Mesendoderm (in vitro differentiated cells): Measurements from ENCODE around the gene SLC22A3.

Source experiments
- DNase-seq: peaks from one replicate; pipeline ENCODE4 v3.0.0; 2013
- H2AK5ac ChIP-seq: 2 replicates; pipeline ENCODE4 v1.6.1; 2013; ENCODE audit warnings: low read length, inconsistent platforms
- H2BK120ac ChIP-seq: 2 replicates; pipeline ENCODE4 v1.6.1; 2013; ENCODE audit warnings: low read depth, mild to moderate bottlenecking, low read length, moderate library complexity, mixed read lengths
- H2BK15ac ChIP-seq: replicated peaks from 2 replicates; pipeline ENCODE4 v1.6.1; 2013; ENCODE audit warnings: low read depth, mild to moderate bottlenecking, moderate library complexity
- H2BK5ac ChIP-seq: 2 replicates; pipeline ENCODE4 v1.6.1; 2013; ENCODE audit warnings: low read length, inconsistent platforms
- H3K18ac ChIP-seq: 2 replicates; pipeline ENCODE4 v1.6.1; 2013; ENCODE audit warnings: mild to moderate bottlenecking, low read length, mixed read lengths
- H3K23ac ChIP-seq: one replicate; pipeline ENCODE4 v1.6.1; 2013; ENCODE audit warnings: low read length
- H3K27ac ChIP-seq: 2 replicates; pipeline ENCODE4 v1.5.1; 2013; ENCODE audit warnings: low read depth, mild to moderate bottlenecking, inconsistent platforms, low read length, moderate library complexity
- H3K27me3 ChIP-seq: 2 replicates; pipeline ENCODE4 v1.6.1; 2013; ENCODE audit warnings: low read length, control low read depth, mild to moderate bottlenecking, inconsistent platforms; ENCODE audit not compliant: insufficient read depth, poor library complexity
- H3K36me3 ChIP-seq: 2 replicates; pipeline ENCODE4 v1.6.1; 2013; ENCODE audit warnings: low read length, inconsistent platforms; ENCODE audit not compliant: control insufficient read depth, insufficient read depth
- H3K4ac ChIP-seq: one replicate; pipeline ENCODE4 v1.6.1; 2013; ENCODE audit warnings: low read depth, mild to moderate bottlenecking, low read length, moderate library complexity
- H3K4me1 ChIP-seq: 2 replicates; pipeline ENCODE4 v1.6.1; 2013; ENCODE audit warnings: low read depth, low read length, inconsistent platforms; ENCODE audit not compliant: control insufficient read depth
- H3K4me2 ChIP-seq: 2 replicates; pipeline ENCODE4 v1.6.1; 2013; ENCODE audit warnings: low read length
- H3K4me3 ChIP-seq: 2 replicates; pipeline ENCODE4 v1.5.1; 2013; ENCODE audit warnings: mild to moderate bottlenecking, low read length
- H3K56ac ChIP-seq: one replicate; pipeline ENCODE4 v1.6.1; 2013; ENCODE audit warnings: low read length
- H3K79me1 ChIP-seq: 2 replicates; pipeline ENCODE4 v1.6.1; 2013; ENCODE audit warnings: low read length, inconsistent platforms
- H3K79me2 ChIP-seq: 2 replicates; pipeline ENCODE4 v1.6.1; 2013; ENCODE audit warnings: mild to moderate bottlenecking, low read length; ENCODE audit not compliant: control insufficient read depth, insufficient read depth
- H3K9ac ChIP-seq: 2 replicates; pipeline ENCODE4 v1.6.1; 2013; ENCODE audit warnings: low read length, inconsistent platforms
- H4K5ac ChIP-seq: one replicate; pipeline ENCODE4 v1.6.1; 2013; ENCODE audit warnings: low read length
- H4K8ac ChIP-seq: one replicate; pipeline ENCODE4 v1.6.1; 2013; ENCODE audit warnings: low read depth, mild to moderate bottlenecking, control low read depth, low read length, moderate library complexity
- WGBS: extraction: QIAGEN DNeasy Blood & Tissue Kit; methylation state at CpG from one replicate; pipeline ENCODE4 v1.1.7; 2013; ENCODE audit warnings: low lambda C conversion rate, missing lambda C conversion rate; ENCODE audit not compliant: insufficient coverage; ENCODE audit errors: extremely low coverage; 5-methylcytosine and 5-hydroxymethylcytosine counted together

Gene SLC22A3

DNA sequence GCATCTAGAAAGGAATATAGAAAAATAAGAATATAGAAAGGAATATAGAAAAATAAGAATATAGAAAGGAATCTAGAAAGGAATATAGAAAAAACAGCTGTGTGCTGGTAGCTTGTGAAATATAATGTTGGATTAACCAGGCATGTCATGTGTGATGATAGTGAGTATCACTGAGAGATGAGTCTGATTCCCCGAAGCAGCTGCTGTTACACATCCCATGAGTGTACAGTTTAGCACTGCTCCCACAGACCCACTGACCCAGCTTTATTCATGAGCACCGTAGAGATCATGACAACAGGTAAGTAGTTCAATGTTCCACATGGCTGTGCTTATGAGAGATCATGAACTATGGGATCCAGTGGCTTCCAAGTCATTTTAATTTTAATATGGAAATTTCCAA lies 64.8 kb downstream of the SLC22A3 start:
- no peak overlapping the region for H2BK5ac ChIP-seq
- H3K9ac ChIP-seq, result no peak overlapping the region
- H3K56ac ChIP-seq, result no peak overlapping the region
- no peaks in the 10 kb centered on the region for H3K36me3 ChIP-seq
- no peaks in the 10 kb centered on the region for H3K79me2 ChIP-seq
- H3K18ac ChIP-seq, result no peak overlapping the region
- no peak overlapping the region for H4K8ac ChIP-seq
- no peak overlapping the region for H3K27ac ChIP-seq
- no peak overlapping the region for H3K4me2 ChIP-seq
- H3K4me3 ChIP-seq, result no peak overlapping the region
- H2BK15ac ChIP-seq, result no peak overlapping the region
- no peaks in the 10 kb centered on the region for H3K79me1 ChIP-seq
- no peak overlapping the region for H3K4ac ChIP-seq
- H2BK120ac ChIP-seq, result no peak overlapping the region
- H3K4me1 ChIP-seq, result no peaks in the 10 kb centered on the region
- H2AK5ac ChIP-seq, result no peak overlapping the region
- no CpG with 5 or more reads among the region's 2 CpGs for WGBS
- no peak overlapping the region for H4K5ac ChIP-seq
- no peaks in the 10 kb centered on the region for H3K27me3 ChIP-seq
- no peak overlapping the region for H3K23ac ChIP-seq
- DNase-seq, result no peak

DNA sequence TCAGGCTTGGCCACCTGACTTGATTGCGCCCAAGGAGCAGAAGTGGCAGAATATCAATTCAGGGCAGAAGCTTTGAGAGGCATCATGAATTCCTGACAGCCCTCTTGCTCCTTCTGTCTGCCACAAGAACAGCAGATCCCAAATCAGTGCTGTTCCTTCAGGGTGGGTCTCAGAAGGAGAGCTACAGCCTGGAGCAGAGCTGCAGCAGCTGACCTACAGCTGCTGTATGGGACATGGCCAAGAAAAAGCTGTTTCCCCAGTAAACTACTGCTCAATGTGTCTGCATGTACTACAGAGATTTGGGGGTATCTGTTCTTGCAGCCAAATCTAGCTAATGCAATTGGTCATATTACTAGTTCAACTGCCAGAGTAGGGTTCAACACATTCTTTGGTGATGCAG lies 69.0 kb downstream of the SLC22A3 start:
- Histone ChIP-seq H2BK120ac (no peak overlapping the region), H3K23ac (no peak overlapping the region), H2AK5ac (no peak overlapping the region), H3K79me2 (no peaks in the 10 kb centered on the region), H3K9ac (no peak overlapping the region), H3K56ac (no peak overlapping the region), H4K8ac (no peak overlapping the region), H2BK5ac (no peak overlapping the region), H3K4me2 (no peak overlapping the region), H3K4me1 (no peaks in the 10 kb centered on the region), H3K79me1 (no peaks in the 10 kb centered on the region), H3K27ac (no peak overlapping the region), H3K18ac (no peak overlapping the region), H3K4me3 (no peak overlapping the region), H3K36me3 (no peaks in the 10 kb centered on the region), H4K5ac (no peak overlapping the region), H2BK15ac (no peak overlapping the region), H3K27me3 (no peaks in the 10 kb centered on the region), H3K4ac (no peak overlapping the region)
- no peak for DNase-seq
- no CpG with 5 or more reads among the region's 1 CpG for WGBS

DNA sequence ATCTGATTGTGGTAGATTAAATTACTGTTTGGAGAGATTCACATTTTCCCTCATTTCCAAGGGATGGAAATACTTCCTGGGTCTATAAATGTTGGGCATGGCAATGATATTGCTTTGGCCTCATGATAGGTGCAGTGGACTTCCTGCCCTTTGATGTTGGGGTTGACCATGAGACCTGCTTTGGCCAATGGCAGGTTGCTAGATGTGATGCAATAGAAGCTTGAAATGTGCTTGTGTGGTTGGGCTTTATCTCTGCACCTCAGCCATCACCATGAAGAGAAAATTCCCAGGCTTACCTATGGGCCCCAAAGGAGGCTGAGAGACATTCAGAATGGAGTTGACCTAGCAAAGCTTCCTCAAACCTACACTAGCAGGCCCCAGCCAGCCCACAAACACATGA lies 69.4 kb downstream of the SLC22A3 start:
- H3K27ac ChIP-seq, result no peak overlapping the region
- H3K4me1 ChIP-seq, result no peaks in the 10 kb centered on the region
- H4K8ac ChIP-seq, result no peak overlapping the region
- no peaks in the 10 kb centered on the region for H3K79me1 ChIP-seq
- H3K9ac ChIP-seq, result no peak overlapping the region
- no peak overlapping the region for H3K4me2 ChIP-seq
- no peak overlapping the region for H3K23ac ChIP-seq
- no peak overlapping the region for H3K56ac ChIP-seq
- peak; percentile 14 for DNase-seq
- H2BK5ac ChIP-seq, result no peak overlapping the region
- H3K18ac ChIP-seq, result no peak overlapping the region
- no peak overlapping the region for H2BK120ac ChIP-seq
- no peaks in the 10 kb centered on the region for H3K36me3 ChIP-seq
- H4K5ac ChIP-seq, result no peak overlapping the region
- H2AK5ac ChIP-seq, result no peak overlapping the region
- H2BK15ac ChIP-seq, result no peak overlapping the region
- no peak overlapping the region for H3K4ac ChIP-seq
- no peaks in the 10 kb centered on the region for H3K27me3 ChIP-seq
- no peak overlapping the region for H3K4me3 ChIP-seq
- H3K79me2 ChIP-seq, result no peaks in the 10 kb centered on the region

DNA sequence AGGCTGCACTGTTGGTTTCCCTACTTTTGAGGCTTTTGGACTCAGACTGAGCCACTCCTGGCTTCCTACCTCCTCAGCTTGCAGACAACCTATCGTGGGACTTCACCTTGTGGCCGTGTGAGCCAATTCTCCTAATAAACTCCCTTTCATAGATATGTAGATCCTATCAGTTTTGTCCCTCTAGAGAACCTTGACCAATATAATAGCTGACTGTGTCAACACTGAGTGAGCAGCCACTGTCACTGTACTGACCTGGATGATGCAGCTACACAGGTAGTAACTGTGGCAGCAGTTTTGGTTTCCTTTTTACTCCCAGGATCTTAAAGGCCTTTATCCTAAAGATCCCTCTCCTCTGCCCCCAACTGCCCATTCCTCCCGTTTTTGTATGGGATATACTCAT lies 70.2 kb downstream of the SLC22A3 start:
- Histone ChIP-seq H2AK5ac (no peak overlapping the region), H4K8ac (no peak overlapping the region), H3K18ac (no peak overlapping the region), H3K27me3 (no peaks in the 10 kb centered on the region), H3K36me3 (no peaks in the 10 kb centered on the region), H3K79me2 (no peaks in the 10 kb centered on the region), H2BK120ac (no peak overlapping the region), H3K4me3 (no peak overlapping the region), H3K56ac (no peak overlapping the region), H3K9ac (no peak overlapping the region), H3K4me2 (no peak overlapping the region), H3K79me1 (no peaks in the 10 kb centered on the region), H2BK5ac (no peak overlapping the region), H3K27ac (no peak overlapping the region), H3K4me1 (no peaks in the 10 kb centered on the region), H3K4ac (no peak overlapping the region), H4K5ac (no peak overlapping the region), H2BK15ac (no peak overlapping the region), H3K23ac (no peak overlapping the region)
- no peak for DNase-seq
- no CpG with 5 or more reads among the region's 3 CpGs for WGBS

DNA sequence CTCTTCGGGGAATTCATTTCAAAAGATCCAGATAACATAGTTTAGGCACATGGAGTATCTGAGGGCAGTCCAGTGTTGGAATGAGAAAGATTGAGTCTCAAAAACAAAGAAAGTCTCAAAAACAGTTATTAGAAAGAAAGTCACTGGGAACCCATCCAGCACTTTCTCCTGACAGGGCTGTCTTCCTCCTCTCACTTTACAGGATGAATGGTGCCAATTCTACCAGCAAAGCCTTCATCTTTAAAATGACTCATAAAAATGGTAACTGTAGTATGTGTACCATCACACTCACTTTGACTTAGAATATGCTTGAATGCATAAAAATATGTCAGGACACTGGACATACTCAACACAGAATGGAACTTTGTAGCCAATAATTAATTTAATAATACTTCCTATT lies 71.3 kb downstream of the SLC22A3 start:
- DNase-seq, result no peak
- H3K36me3 ChIP-seq, result no peaks in the 10 kb centered on the region
- H3K18ac ChIP-seq, result no peak overlapping the region
- H4K8ac ChIP-seq, result no peak overlapping the region
- no peak overlapping the region for H2BK15ac ChIP-seq
- no peaks in the 10 kb centered on the region for H3K27me3 ChIP-seq
- no peaks in the 10 kb centered on the region for H3K4me1 ChIP-seq
- no peak overlapping the region for H3K56ac ChIP-seq
- H4K5ac ChIP-seq, result no peak overlapping the region
- no peak overlapping the region for H3K23ac ChIP-seq
- H3K79me2 ChIP-seq, result no peaks in the 10 kb centered on the region
- no peak overlapping the region for H3K4me2 ChIP-seq
- no peak overlapping the region for H2BK5ac ChIP-seq
- no peaks in the 10 kb centered on the region for H3K79me1 ChIP-seq
- no peak overlapping the region for H2AK5ac ChIP-seq
- no peak overlapping the region for H2BK120ac ChIP-seq
- no peak overlapping the region for H3K4ac ChIP-seq
- H3K9ac ChIP-seq, result no peak overlapping the region
- WGBS, result no CpG with 5 or more reads among the region's 1 CpG
- no peak overlapping the region for H3K4me3 ChIP-seq
- no peak overlapping the region for H3K27ac ChIP-seq

DNA sequence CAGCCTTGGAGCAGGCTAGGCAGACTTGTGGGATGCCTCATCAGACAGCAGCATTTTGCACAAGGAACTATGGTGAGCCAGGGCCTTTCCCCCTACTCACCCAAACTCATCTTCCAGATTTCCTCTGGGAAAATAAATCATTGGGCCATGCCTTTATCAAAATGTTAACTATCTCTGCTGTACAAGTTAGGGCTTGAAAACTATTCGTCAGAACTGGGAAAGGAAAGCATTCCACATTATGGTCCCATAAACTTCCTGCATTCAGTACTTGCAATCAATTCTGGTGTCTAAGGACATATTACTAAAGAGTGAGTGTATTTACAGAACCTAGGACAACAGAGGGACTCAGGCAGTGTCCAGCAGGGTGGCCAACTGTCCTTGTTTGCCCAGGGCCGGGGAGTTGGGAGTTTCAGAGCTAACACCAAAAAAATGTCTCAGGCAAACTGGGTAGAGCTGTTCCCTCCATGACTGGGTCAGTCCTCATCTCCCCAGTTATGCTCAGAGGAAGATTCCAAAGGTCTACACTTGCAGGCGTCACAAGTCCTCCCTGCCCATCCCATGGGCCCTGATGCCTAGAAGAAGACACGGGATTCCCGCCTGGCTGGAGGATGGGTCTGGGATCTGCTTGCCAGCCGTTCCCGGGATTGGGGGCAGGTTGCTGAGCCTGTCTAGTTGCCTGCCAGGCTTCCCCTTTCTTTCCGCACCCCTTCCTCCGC lies 72.2 kb downstream of the SLC22A3 start:
- Histone ChIP-seq H4K5ac (no peak overlapping the region), H3K4ac (no peak overlapping the region), H3K9ac (no peak overlapping the region), H3K4me2 (no peak overlapping the region), H2BK120ac (no peak overlapping the region), H3K79me1 (no peaks in the 10 kb centered on the region), H3K27ac (no peak overlapping the region), H3K36me3 (no peaks in the 10 kb centered on the region), H3K23ac (no peak overlapping the region), H3K18ac (no peak overlapping the region), H2AK5ac (no peak overlapping the region), H3K4me3 (no peak overlapping the region), H2BK5ac (no peak overlapping the region), H4K8ac (no peak overlapping the region), H3K56ac (no peak overlapping the region), H3K27me3 (no peaks in the 10 kb centered on the region), H2BK15ac (no peak overlapping the region), H3K4me1 (no peaks in the 10 kb centered on the region), H3K79me2 (no peaks in the 10 kb centered on the region)
- no peak for DNase-seq
- no CpG with 5 or more reads among the region's 9 CpGs for WGBS
